ENCODE measurements around the gene MRC1. TPM values are rescaled to one million over a fixed set of nuclear protein-coding genes. Genes with fewer than 3 reads are reported as not detected.

MRC1 gene
- total RNA-seq = 0.04 TPM in 1 of 2 replicates, not detected in the other
- long read RNA-seq = 0 reads

DNA sequence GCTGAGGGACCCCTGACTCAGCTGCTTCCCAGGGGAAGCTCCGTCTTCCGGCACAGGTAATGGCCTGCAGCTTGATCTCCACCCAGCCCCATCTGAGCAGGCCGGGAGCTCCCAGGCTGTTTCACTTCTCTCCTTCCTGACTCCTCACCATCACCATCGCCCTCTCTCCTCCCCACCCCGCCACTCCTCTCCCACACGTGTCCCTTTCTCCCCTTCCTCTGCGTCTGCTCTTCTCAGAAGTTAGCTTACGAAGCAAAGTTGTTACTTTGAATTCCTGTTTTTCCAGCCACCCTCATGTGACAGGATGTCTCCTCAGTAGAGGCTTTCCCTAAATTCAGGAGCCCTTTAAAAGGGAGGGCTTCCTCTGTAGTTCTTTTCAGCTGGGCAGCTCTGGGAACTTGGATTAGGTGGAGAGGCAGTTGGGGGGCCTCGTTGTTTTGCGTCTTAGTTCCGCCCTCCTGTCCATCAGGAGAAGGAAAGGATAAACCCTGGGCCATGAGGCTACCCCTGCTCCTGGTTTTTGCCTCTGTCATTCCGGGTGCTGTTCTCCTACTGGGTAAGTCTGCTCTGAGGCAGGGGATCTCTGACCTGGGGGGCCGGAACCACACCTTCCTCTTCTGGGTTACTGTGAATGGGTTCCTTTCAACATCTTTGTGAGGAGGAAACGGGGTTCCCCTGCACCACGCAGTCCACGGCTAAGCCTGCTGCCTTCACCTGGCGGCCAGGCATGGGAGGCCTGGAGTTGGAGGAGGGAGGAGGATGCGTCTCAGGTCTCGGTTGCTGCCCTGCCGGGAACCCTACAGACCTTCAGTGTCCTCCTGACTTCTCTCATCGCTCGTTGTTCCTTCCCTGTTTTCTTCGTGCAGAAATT, at the start of gene MRC1:
MRC1 (plus strand) TSS at position 378 of the 871 bp plus-strand sequence; CDS start at position 496, 118 bp downstream.
- TF ChIP-seq, protein P1, sequence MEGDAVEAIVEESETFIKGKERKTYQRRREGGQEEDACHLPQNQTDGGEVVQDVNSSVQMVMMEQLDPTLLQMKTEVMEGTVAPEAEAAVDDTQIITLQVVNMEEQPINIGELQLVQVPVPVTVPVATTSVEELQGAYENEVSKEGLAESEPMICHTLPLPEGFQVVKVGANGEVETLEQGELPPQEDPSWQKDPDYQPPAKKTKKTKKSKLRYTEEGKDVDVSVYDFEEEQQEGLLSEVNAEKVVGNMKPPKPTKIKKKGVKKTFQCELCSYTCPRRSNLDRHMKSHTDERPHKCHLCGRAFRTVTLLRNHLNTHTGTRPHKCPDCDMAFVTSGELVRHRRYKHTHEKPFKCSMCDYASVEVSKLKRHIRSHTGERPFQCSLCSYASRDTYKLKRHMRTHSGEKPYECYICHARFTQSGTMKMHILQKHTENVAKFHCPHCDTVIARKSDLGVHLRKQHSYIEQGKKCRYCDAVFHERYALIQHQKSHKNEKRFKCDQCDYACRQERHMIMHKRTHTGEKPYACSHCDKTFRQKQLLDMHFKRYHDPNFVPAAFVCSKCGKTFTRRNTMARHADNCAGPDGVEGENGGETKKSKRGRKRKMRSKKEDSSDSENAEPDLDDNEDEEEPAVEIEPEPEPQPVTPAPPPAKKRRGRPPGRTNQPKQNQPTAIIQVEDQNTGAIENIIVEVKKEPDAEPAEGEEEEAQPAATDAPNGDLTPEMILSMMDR (IDR thresholded peaks at IDR 0.05; ENCODE audit: unreplicated experiment) = no peak
- peaks cover 5% of the 10 kb centered on the region for H3K9me3 Mint-ChIP-seq (ENCODE audit: low read depth)
- H3K27me3 Mint-ChIP-seq = peaks cover 67% of the 10 kb centered on the region
- DNase-seq (ENCODE audit: low spot score, unreplicated experiment) = no peak
- H3K27ac Mint-ChIP-seq = no peak within 1 kb of the TSS
- peaks cover 2% of the 10 kb centered on the region for H3K4me1 Mint-ChIP-seq (ENCODE audit: low read depth)
- H3K4me3 Mint-ChIP-seq (ENCODE audit: low read depth) = no peak within 1 kb of the TSS
- H3K36me3 Mint-ChIP-seq (ENCODE audit: insufficient read depth) = no peaks in the 10 kb centered on the region

DNA sequence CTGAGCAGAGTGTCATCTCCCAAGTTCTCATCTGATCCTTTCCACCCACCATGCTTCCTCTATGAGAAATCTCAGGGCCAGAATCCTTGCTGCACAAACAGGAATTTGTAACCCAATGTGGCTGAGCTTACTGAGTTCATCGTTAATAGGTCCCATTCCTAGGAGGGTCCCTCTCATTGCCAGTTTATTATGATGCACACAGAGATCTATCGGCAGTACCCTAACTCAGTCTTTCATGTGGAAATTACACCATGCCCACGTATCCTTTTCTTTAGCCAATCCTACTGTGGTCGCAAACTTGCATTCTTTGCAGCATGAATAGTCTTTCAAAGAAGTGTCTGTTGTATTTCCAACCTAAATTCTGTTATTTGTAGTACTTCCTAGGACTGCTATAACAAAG, 45.0 kb upstream of the MRC1 start:
- H3K9me3 Mint-ChIP-seq (ENCODE audit: low read depth) = peaks cover 18% of the 10 kb centered on the region
- TF ChIP-seq, protein P1 (IDR thresholded peaks at IDR 0.05; ENCODE audit: unreplicated experiment) = no peak

GRCh38 chr10:17765602-17766001, 43.5 kb upstream of the MRC1 start:
- Mint-ChIP-seq H3K4me3 (ENCODE audit: low read depth) (no peak overlapping the region), H3K27ac (no peak overlapping the region), H3K27me3 (peaks cover 51% of the 10 kb centered on the region), H3K36me3 (ENCODE audit: insufficient read depth) (no peaks in the 10 kb centered on the region), H3K4me1 (ENCODE audit: low read depth) (no peaks in the 10 kb centered on the region), H3K9me3 (ENCODE audit: low read depth) (peaks cover 10% of the 10 kb centered on the region)
- TF ChIP-seq, protein P1 (IDR thresholded peaks at IDR 0.05; ENCODE audit: unreplicated experiment) = no peak
- no peak for DNase-seq (ENCODE audit: low spot score, unreplicated experiment)

More for the DNA sequence above, 45.0 kb upstream of the MRC1 start:
- no peak for DNase-seq (ENCODE audit: low spot score, unreplicated experiment)
- no peak overlapping the region for H3K4me3 Mint-ChIP-seq (ENCODE audit: low read depth)
- no peak overlapping the region for H3K27ac Mint-ChIP-seq
- H3K27me3 Mint-ChIP-seq = peaks cover 52% of the 10 kb centered on the region
- no peaks in the 10 kb centered on the region for H3K36me3 Mint-ChIP-seq (ENCODE audit: insufficient read depth)
- H3K4me1 Mint-ChIP-seq (ENCODE audit: low read depth) = no peaks in the 10 kb centered on the region

DNA sequence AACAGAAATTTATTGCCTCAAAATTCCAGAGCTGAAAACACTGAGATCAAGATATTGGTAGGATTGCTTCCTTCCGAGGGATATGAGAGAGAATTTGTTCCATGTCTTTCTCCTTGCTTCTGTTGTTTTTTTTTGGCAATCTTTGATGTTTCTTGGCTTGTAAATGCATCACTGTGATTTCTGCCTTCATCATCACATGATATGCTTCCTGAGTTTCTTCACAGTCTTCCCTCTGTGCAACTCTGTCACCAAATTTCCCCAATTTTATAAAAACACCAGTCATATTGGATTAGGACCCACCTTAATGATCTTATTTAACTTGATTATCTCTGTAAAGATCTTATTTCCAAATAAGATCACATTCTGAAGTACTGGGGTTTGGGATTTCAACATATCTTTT, 42.4 kb upstream of the MRC1 start:
- H3K27me3 Mint-ChIP-seq = peaks cover 54% of the 10 kb centered on the region
- H3K36me3 Mint-ChIP-seq (ENCODE audit: insufficient read depth) = no peaks in the 10 kb centered on the region
- peaks cover 5% of the 10 kb centered on the region for H3K9me3 Mint-ChIP-seq (ENCODE audit: low read depth)
- H3K4me1 Mint-ChIP-seq (ENCODE audit: low read depth) = no peaks in the 10 kb centered on the region
- no peak overlapping the region for H3K4me3 Mint-ChIP-seq (ENCODE audit: low read depth)
- no peak overlapping the region for H3K27ac Mint-ChIP-seq
- TF ChIP-seq, protein P1 (IDR thresholded peaks at IDR 0.05; ENCODE audit: unreplicated experiment) = no peak
- DNase-seq (ENCODE audit: low spot score, unreplicated experiment) = no peak

- peaks cover 41% of the 10 kb centered on the region for H3K27me3 Mint-ChIP-seq
- H3K9me3 Mint-ChIP-seq (ENCODE audit: low read depth) = peaks cover 5% of the 10 kb centered on the region
- H3K36me3 Mint-ChIP-seq (ENCODE audit: insufficient read depth) = no peaks in the 10 kb centered on the region
- TF ChIP-seq, protein P1 (IDR thresholded peaks at IDR 0.05; ENCODE audit: unreplicated experiment) = no peak
- H3K27ac Mint-ChIP-seq = no peak overlapping the region
- no peak overlapping the region for H3K4me3 Mint-ChIP-seq (ENCODE audit: low read depth)
- no peaks in the 10 kb centered on the region for H3K4me1 Mint-ChIP-seq (ENCODE audit: low read depth)
- no peak for DNase-seq (ENCODE audit: low spot score, unreplicated experiment)
These were observed 40.7 kb upstream of the MRC1 start for GRCh38 chr10:17768496-17768895.
